Activated T-helper 17 cell treated with anti-CD3 and anti-CD28 coated beads, Interleukin-2, amount 50 U/mL, for 72 hours (primary cell): ENCODE measurements around the gene MEF2D. TPM values are rescaled to one million over a fixed set of nuclear protein-coding genes. Genes with fewer than 3 reads are reported as not detected.

Experiments
- ATAC-seq: fragments of 150-1000 bp; cut with Tn5 transposase; replicated peaks from 2 replicates; pipeline ENCODE4 v1.10.0; 2021; ENCODE audit warnings: mild to moderate bottlenecking, moderate library complexity
- H3K27ac Mint-ChIP-seq: one replicate; pipeline ENCODE4 v1.8.0; 2022; ENCODE audit warnings: mixed read lengths
- H3K27me3 Mint-ChIP-seq: one replicate; pipeline ENCODE4 v1.8.0; 2022; ENCODE audit warnings: mixed read lengths
- H3K36me3 Mint-ChIP-seq: one replicate; pipeline ENCODE4 v1.8.0; 2022; ENCODE audit warnings: low read depth, mild to moderate bottlenecking, mixed read lengths
- H3K4me1 Mint-ChIP-seq: one replicate; pipeline ENCODE4 v1.8.0; 2022; ENCODE audit warnings: mixed read lengths
- H3K4me3 Mint-ChIP-seq: one replicate; pipeline ENCODE4 v1.8.0; 2022; ENCODE audit warnings: mild to moderate bottlenecking, mixed read lengths
- H3K9me3 Mint-ChIP-seq: one replicate; pipeline ENCODE4 v1.8.0; 2022; ENCODE audit warnings: mixed read lengths
- total RNA-seq, 2 donors: library from RNA; stranded (reverse); gene quantifications; one replicate each; pipeline ENCODE4 v1.2.3, GENCODE V29; 2022

The MEF2D gene
- total RNA-seq, 2 donors from 2014 or later, result 34.4 to 68.5 TPM

GRCh38 chr1:156532374-156532773 is 31.8 kb upstream of the MEF2D start:
- Mint-ChIP-seq H3K9me3 (no peaks in the 10 kb centered on the region), H3K4me1 (no peaks in the 10 kb centered on the region), H3K27me3 (no peaks in the 10 kb centered on the region), H3K27ac (no peak overlapping the region), H3K36me3 (no peaks in the 10 kb centered on the region), H3K4me3 (no peak overlapping the region)
- ATAC-seq, result no peak

- no peak overlapping the region for H3K4me3 Mint-ChIP-seq
- no peaks in the 10 kb centered on the region for H3K9me3 Mint-ChIP-seq
- H3K4me1 Mint-ChIP-seq, result peaks cover 8% of the 10 kb centered on the region
- H3K27ac Mint-ChIP-seq, result no peak overlapping the region
- no peaks in the 10 kb centered on the region for H3K36me3 Mint-ChIP-seq
- H3K27me3 Mint-ChIP-seq, result no peaks in the 10 kb centered on the region
- no peak for ATAC-seq
Measured at GRCh38 chr1:156530006-156530405, 29.4 kb upstream of the MEF2D start.

- no peaks in the 10 kb centered on the region for H3K9me3 Mint-ChIP-seq
- peaks cover 18% of the 10 kb centered on the region for H3K4me1 Mint-ChIP-seq
- peaks cover 3% of the 10 kb centered on the region for H3K27me3 Mint-ChIP-seq
- ATAC-seq, result no peak
- peak overlapping the region; percentile 73 for H3K27ac Mint-ChIP-seq
- no peaks in the 10 kb centered on the region for H3K36me3 Mint-ChIP-seq
- no peak overlapping the region for H3K4me3 Mint-ChIP-seq
Measured at GRCh38 chr1:156528875-156529425, 28.4 kb upstream of the MEF2D start.

GRCh38 chr1:156528231-156528630 is 27.7 kb upstream of the MEF2D start:
- Mint-ChIP-seq H3K36me3 (no peaks in the 10 kb centered on the region), H3K9me3 (no peaks in the 10 kb centered on the region), H3K4me3 (no peak overlapping the region), H3K27me3 (peaks cover 3% of the 10 kb centered on the region), H3K4me1 (peaks cover 18% of the 10 kb centered on the region), H3K27ac (peak overlapping the region; percentile 73)
- no peak for ATAC-seq

GRCh38 chr1:156527584-156527983 is 27.0 kb upstream of the MEF2D start:
- Mint-ChIP-seq H3K9me3 (no peaks in the 10 kb centered on the region), H3K4me1 (peaks cover 18% of the 10 kb centered on the region), H3K27me3 (peaks cover 3% of the 10 kb centered on the region), H3K36me3 (no peaks in the 10 kb centered on the region), H3K4me3 (no peak overlapping the region), H3K27ac (no peak overlapping the region)
- ATAC-seq, result no peak

- no peak for ATAC-seq
- H3K4me3 Mint-ChIP-seq, result no peak overlapping the region
- H3K9me3 Mint-ChIP-seq, result no peaks in the 10 kb centered on the region
- no peak overlapping the region for H3K27ac Mint-ChIP-seq
- H3K4me1 Mint-ChIP-seq, result peaks cover 18% of the 10 kb centered on the region
- no peaks in the 10 kb centered on the region for H3K36me3 Mint-ChIP-seq
- H3K27me3 Mint-ChIP-seq, result peaks cover 3% of the 10 kb centered on the region
Measured at GRCh38 chr1:156525856-156526489, 25.4 kb upstream of the MEF2D start.

- H3K9me3 Mint-ChIP-seq, result no peaks in the 10 kb centered on the region
Measured at GRCh38 chr1:156525071-156525501, 24.5 kb upstream of the MEF2D start.

GRCh38 chr1:156524481-156524869 is 23.9 kb upstream of the MEF2D start:
- ATAC-seq, result peak; percentile 90
- Mint-ChIP-seq H3K9me3 (no peaks in the 10 kb centered on the region), H3K4me1 (peaks cover 18% of the 10 kb centered on the region), H3K36me3 (no peaks in the 10 kb centered on the region), H3K27me3 (peaks cover 3% of the 10 kb centered on the region), H3K4me3 (peak overlapping the region; percentile 49), H3K27ac (peak overlapping the region; percentile 73)

More at GRCh38 chr1:156525071-156525501, 24.5 kb upstream of the MEF2D start:
- Mint-ChIP-seq H3K36me3 (no peaks in the 10 kb centered on the region), H3K4me1 (peaks cover 18% of the 10 kb centered on the region), H3K27me3 (peaks cover 3% of the 10 kb centered on the region), H3K27ac (no peak overlapping the region), H3K4me3 (peak overlapping the region; percentile 49)
- ATAC-seq, result no peak

- Mint-ChIP-seq H3K27me3 (peaks cover 3% of the 10 kb centered on the region), H3K36me3 (no peaks in the 10 kb centered on the region), H3K27ac (peak overlapping the region; percentile 73), H3K4me1 (peaks cover 18% of the 10 kb centered on the region), H3K9me3 (no peaks in the 10 kb centered on the region), H3K4me3 (peak overlapping the region; percentile 49)
- no peak for ATAC-seq
Measured at GRCh38 chr1:156523801-156524480, 23.4 kb upstream of the MEF2D start.

GRCh38 chr1:156522443-156522970 is 21.9 kb upstream of the MEF2D start:
- Mint-ChIP-seq H3K36me3 (no peaks in the 10 kb centered on the region), H3K27me3 (peaks cover 3% of the 10 kb centered on the region), H3K4me3 (no peak overlapping the region), H3K27ac (no peak overlapping the region), H3K9me3 (no peaks in the 10 kb centered on the region), H3K4me1 (peaks cover 18% of the 10 kb centered on the region)
- ATAC-seq, result no peak

GRCh38 chr1:156517748-156518147 is 17.2 kb upstream of the MEF2D start:
- Mint-ChIP-seq H3K9me3 (no peaks in the 10 kb centered on the region), H3K27me3 (no peaks in the 10 kb centered on the region), H3K27ac (no peak overlapping the region), H3K4me3 (no peak overlapping the region), H3K36me3 (no peaks in the 10 kb centered on the region), H3K4me1 (no peaks in the 10 kb centered on the region)
- no peak for ATAC-seq

GRCh38 chr1:156516821-156517220 is 16.2 kb upstream of the MEF2D start:
- Mint-ChIP-seq H3K27ac (no peak overlapping the region), H3K4me1 (peaks cover 7% of the 10 kb centered on the region), H3K36me3 (no peaks in the 10 kb centered on the region), H3K27me3 (no peaks in the 10 kb centered on the region), H3K4me3 (no peak overlapping the region), H3K9me3 (no peaks in the 10 kb centered on the region)
- ATAC-seq, result no peak

- no peaks in the 10 kb centered on the region for H3K9me3 Mint-ChIP-seq
- no peak for ATAC-seq
- H3K27ac Mint-ChIP-seq, result no peak overlapping the region
- no peaks in the 10 kb centered on the region for H3K36me3 Mint-ChIP-seq
- peaks cover 10% of the 10 kb centered on the region for H3K4me1 Mint-ChIP-seq
- no peaks in the 10 kb centered on the region for H3K27me3 Mint-ChIP-seq
- H3K4me3 Mint-ChIP-seq, result no peak overlapping the region
Measured at GRCh38 chr1:156515956-156516355, 15.4 kb upstream of the MEF2D start.

- Mint-ChIP-seq H3K27ac (no peak overlapping the region), H3K9me3 (no peaks in the 10 kb centered on the region), H3K4me1 (peaks cover 20% of the 10 kb centered on the region), H3K4me3 (no peak overlapping the region), H3K27me3 (no peaks in the 10 kb centered on the region), H3K36me3 (no peaks in the 10 kb centered on the region)
- ATAC-seq, result no peak
Measured at GRCh38 chr1:156513185-156513584, 12.6 kb upstream of the MEF2D start.

GRCh38 chr1:156511644-156512043 is 11.1 kb upstream of the MEF2D start:
- H3K4me3 Mint-ChIP-seq, result peak overlapping the region; percentile 64
- no peaks in the 10 kb centered on the region for H3K36me3 Mint-ChIP-seq
- no peaks in the 10 kb centered on the region for H3K9me3 Mint-ChIP-seq

More at GRCh38 chr1:156511644-156512043, 11.1 kb upstream of the MEF2D start:
- H3K27me3 Mint-ChIP-seq, result no peaks in the 10 kb centered on the region
- peak overlapping the region; percentile 72 for H3K27ac Mint-ChIP-seq
- peak; percentile 98 for ATAC-seq
- H3K4me1 Mint-ChIP-seq, result peaks cover 20% of the 10 kb centered on the region
